Effector CD4-positive, alpha-beta T cell (primary cell): ENCODE data around the gene GPD2.

Experiments
- DNase-seq: peaks from one replicate; pipeline ENCODE4 v3.0.0-alpha.2; 2020

GPD2 gene

DNA sequence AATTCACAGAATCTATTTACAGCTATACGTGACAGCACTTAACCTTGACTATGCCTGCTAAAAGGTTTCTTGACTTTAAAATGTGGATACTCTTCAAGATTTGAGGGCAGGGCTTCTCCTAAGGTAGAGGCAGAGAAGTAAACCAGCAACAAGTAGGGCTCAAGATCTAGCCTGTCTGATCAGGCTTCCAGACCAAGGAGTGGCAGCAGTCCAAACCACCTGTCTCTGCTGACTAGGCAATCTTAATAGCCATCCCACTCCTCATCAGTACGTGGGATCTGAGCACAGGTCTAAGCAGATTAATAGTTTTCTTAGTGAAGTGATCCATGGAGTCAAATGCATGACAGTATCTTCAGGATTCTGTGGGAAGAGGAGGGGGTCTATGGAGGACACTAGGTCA lies 100.4 kb downstream of the GPD2 start:
- DNase-seq = no peak

GRCh38 chr2:156537141-156537540 lies 101.0 kb downstream of the GPD2 start:
- no peak for DNase-seq

DNA sequence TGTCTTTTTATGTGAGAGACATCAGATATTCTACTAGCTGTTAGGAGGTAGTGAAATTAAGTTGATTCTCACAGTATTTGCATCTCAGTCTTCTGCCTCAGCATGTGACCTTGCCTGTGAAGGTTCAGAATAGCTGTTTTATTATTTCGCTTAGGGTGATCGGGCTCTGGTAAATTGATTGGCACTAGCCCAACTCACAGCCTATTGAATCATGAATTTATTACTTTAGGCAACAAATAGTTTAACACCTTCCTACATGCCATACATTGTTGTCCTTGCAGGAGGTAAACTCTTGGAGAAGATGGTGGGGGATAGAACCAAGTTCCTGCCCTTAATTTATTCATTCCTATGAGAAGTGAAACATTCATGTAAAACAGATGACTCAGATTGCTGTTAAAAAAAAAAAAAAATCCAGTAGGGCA lies 101.9 kb downstream of the GPD2 start:
- no peak for DNase-seq

DNA sequence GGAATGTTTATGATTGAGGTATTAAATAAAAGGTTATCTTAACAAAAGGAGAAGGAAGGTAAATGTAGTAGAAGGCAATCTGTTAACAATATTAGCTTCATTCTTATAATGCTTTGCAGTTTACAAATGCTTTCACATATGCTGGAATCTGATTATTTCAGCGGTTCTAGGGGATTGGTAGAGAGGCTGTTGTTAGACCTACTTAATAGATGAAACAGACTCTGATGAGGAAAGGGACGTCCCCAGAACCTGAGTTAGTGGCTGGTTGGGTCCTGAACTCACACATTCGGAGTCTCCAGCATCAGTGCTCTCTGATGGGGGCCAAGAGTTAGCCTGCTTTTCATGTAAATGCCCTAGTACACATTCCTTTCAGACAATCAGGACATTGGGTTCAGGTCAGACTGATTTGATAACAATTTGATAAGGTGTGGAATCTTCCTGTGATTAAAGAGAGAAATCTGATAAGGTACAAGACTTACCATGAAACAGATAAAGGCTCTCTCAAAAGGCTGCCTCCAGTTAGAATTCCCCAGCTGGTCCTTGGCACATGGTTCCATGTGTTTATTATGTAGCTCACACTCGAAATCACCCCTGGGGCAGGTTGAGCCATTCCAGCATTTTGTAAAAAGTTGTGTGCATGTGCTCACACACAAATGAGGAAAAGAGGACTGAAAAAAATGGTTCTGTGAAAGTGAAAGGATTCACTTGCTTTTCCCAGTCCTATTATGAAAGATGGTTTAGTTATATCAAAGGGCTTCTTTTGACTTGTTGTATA lies 103.1 kb downstream of the GPD2 start:
- no peak for DNase-seq

DNA sequence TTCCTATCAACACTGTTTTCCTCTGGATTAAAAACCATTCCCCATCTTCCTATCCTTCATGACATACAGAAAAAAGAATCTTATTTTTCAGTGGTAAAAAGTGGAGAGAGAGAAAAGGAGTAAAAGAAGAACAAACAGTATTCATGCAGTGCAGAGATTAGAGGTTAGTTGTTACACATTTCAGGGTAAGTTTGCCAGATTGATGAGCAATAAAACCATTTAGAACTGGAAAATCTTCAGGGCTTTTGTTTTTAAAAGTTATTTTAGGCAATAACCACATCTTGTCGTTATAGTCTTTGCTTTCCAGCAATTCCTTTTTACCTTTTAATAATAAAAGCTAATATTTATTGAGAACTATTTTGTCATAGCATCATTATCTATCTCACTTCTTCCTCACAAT lies 104.5 kb downstream of the GPD2 start:
- DNase-seq = no peak

GRCh38 chr2:156541229-156541628 lies 105.0 kb downstream of the GPD2 start:
- no peak for DNase-seq

- DNase-seq = no peak
Observed at GRCh38 chr2:156541706-156542105, 105.5 kb downstream of the GPD2 start.

GRCh38 chr2:156548413-156548812 lies 112.2 kb downstream of the GPD2 start:
- DNase-seq = no peak

- DNase-seq = no peak
Observed at GRCh38 chr2:156553714-156554442, 117.7 kb downstream of the GPD2 start.

GRCh38 chr2:156561326-156561725 lies 125.1 kb downstream of the GPD2 start:
- no peak for DNase-seq

GRCh38 chr2:156562124-156562523 lies 125.9 kb downstream of the GPD2 start:
- no peak for DNase-seq

GRCh38 chr2:156563994-156564753 lies 128.0 kb downstream of the GPD2 start:
- no peak for DNase-seq

DNA sequence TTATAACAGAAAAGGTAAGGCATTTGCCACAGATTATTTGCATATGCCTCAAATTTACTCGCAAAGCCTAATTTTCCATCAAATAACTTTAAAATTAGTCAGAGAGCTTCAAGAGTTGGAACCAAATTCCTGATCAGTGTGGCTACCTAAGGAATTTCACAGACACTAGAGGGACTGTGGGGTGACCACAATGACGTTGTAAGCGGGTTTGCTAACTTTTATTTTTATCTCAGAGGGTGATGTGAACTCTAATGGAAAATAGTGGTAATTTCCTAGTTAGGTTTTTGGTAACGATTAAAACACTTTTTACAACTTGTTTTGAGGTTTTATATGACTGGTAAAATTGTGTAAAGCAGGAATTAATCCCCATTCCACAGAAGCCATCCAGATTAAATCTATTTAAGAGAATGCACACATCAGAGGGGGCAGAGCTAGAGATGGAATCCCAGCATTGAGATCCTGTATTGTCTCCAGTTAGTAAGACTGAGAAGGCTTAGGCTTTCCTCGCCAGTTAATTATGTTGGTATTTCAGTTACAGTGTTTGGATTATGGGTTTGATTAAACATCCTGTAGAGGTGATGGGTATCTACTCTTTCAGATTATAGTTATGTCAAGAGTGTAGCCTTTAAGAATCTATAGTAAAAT lies 129.0 kb downstream of the GPD2 start:
- no peak for DNase-seq

GRCh38 chr2:156573710-156574109 lies 137.5 kb downstream of the GPD2 start:
- DNase-seq = no peak

DNA sequence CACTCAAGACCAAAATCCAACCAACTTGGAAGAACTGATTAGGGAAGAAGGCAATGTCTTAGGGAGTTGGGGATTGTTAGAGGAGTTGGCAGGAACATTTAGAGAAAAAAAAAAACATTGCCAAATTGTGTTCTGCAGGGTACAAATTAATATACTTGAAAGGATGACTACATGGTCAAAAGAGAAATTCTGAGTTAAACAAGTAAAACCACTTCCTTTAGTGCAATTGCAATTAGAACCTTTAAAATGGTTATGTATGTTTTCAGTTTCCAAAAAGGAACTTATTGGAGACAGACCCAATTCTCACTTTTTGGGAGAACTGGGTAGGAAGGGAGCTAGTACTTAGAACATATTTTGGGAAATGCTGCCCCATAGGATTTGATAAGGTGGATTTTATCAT lies 137.9 kb downstream of the GPD2 start:
- no peak for DNase-seq

DNA sequence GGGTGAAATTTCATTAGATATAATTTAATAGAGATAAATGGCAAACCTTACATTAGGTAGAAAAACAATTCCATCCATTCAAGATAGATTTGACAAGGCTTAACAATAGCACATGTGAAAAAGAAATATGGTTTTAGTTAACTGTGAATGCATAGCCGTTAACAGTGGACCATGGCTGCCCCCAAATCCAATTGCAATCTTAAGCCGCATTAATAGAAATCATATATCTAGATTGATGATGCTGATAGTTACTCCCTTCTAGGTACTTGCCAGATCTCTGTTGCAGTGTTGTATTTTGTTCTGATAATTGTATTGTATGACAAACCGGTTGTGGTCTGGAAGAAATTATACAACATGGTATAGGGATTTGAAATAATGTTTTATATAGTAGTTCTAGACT lies 139.8 kb downstream of the GPD2 start:
- no peak for DNase-seq

DNA sequence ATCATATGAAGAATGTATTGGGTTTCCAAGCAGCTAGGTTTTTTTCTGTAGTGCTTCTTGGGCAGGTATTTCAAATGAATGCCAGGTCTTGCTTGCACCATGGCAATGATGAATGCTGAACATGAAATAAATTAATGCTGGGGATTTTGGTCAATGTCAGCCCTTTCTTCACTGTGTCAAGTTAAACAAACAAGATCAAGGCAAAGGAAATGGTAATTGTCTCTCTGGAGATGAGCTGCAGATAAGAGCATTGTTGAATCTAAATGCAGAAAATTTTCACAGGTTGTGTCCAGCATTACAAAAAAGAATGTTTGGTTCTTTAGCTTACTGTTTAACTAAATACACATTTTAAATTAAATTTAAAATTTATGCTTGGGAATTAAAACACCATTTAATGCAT lies 144.3 kb downstream of the GPD2 start:
- no peak for DNase-seq

GRCh38 chr2:156581280-156581679 lies 145.1 kb downstream of the GPD2 start:
- DNase-seq = no peak

GRCh38 chr2:156585457-156585856 lies 149.3 kb downstream of the GPD2 start:
- DNase-seq = no peak

DNA sequence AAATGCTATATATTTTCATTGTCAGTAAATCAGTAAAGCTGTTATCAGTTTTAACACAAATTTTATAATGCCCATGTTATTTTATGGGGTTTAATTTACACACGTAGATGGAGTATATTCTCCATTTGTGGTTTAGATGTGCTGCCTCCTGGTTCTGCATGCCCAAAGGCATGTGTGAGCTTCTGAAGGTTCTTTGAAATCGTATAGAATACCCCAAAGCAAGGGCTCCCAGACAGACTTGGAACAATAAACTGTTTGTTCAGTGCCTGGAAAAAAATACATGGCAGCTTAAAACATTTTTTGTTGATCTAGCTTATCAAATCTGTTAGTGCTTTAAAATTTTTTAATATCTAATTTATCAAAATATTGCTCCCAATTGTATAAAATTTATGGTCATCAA lies 150.4 kb downstream of the GPD2 start:
- DNase-seq = no peak

GRCh38 chr2:156589381-156590079 lies 153.4 kb downstream of the GPD2 start:
- DNase-seq = no peak

- DNase-seq = no peak
Observed at GRCh38 chr2:156590085-156590739, 154.0 kb downstream of the GPD2 start.
